ENCODE data around the gene HIVEP3. TPM values are rescaled to one million over a fixed set of nuclear protein-coding genes. Genes with fewer than 3 reads are reported as not detected.

Gene HIVEP3
- polyA plus RNA-seq, 1 donor (not counting 4 experiments of a cell fraction or from before 2014, with no cell fraction given), result 1.1 TPM

GRCh38 chr1:41480204-41481108 is 438.3 kb downstream of the HIVEP3 start:
- no peak for TF ChIP-seq EZH2 (IDR thresholded peaks at IDR 0.05; ENCODE audit: low read length)
- no peak for TF ChIP-seq CTCF (optimal IDR thresholded peaks at IDR 0.05 in 1 of 3, IDR thresholded peaks at IDR 0.05 in 1 of 3, conservative IDR thresholded peaks at IDR 0.05 in 1 of 3; ENCODE audit: extremely low read depth in 1 of 3, insufficient read depth in 2 of 3, low read length in 3 of 3)
- Histone ChIP-seq H3K79me2 (ENCODE audit: control insufficient read depth, insufficient read depth, low read length) (no peaks in the 10 kb centered on the region), H3K27ac (ENCODE audit: control insufficient read depth, insufficient read depth, low read length) (no peak overlapping the region)

DNA sequence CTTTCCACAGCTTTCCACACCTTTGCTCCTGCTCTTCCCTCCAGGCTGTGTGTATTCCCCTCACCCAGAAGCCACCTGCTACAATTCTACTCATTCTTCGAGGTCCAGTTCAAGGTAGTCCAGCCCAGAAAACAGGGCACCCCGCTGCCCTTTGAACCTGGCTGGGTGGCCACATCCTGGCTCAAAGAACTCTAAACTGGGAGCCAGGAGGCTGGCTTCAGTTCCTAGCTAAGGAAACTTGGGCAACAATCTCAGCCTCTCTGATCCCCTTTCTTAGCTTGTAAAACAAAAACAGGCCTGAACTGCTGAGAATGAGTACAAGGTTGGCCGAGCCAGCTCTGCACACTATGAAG is 438.9 kb downstream of the HIVEP3 start:
- H3K9ac ChIP-seq (ENCODE audit: control insufficient read depth, extremely low read depth, insufficient read depth, low read length), result no peak overlapping the region
- H3K79me2 ChIP-seq (ENCODE audit: control insufficient read depth, insufficient read depth, low read length), result no peaks in the 10 kb centered on the region
- DNase-seq (ENCODE audit: low read depth, low spot score) (no peak), FAIRE-seq (no peak)
- no peaks in the 10 kb centered on the region for H3K9me1 ChIP-seq (ENCODE audit: control insufficient read depth, extremely low read depth, insufficient read depth, low read length)
- no peaks in the 10 kb centered on the region for H3K36me3 ChIP-seq (ENCODE audit: control insufficient read depth in 2 of 2, extremely low read depth in 1 of 2, insufficient read depth in 2 of 2, low read length in 2 of 2)
- H3K4me1 ChIP-seq (ENCODE audit: control insufficient read depth, extremely low read depth, insufficient read depth, low read length), result peaks cover 40% of the 10 kb centered on the region
- H3K4me2 ChIP-seq (ENCODE audit: control insufficient read depth, extremely low read depth, insufficient read depth, low read depth, low read length), result no peak overlapping the region
- H2AFZ ChIP-seq (ENCODE audit: control insufficient read depth, low read length), result no peak overlapping the region
- H4K20me1 ChIP-seq (ENCODE audit: control insufficient read depth, extremely low read depth, insufficient read depth, low read length), result no peaks in the 10 kb centered on the region
- dilution Hi-C loops (cut with MboI; ENCODE audit: extremely low pct_ligation_motif_present, low sequenced_read_pairs), result no loop called here
- H3K27me3 ChIP-seq (ENCODE audit: control insufficient read depth, extremely low read depth, insufficient read depth, low read length), result no peaks in the 10 kb centered on the region
- no peak for TF ChIP-seq CTCF (optimal IDR thresholded peaks at IDR 0.05 in 1 of 3, IDR thresholded peaks at IDR 0.05 in 1 of 3, conservative IDR thresholded peaks at IDR 0.05 in 1 of 3; ENCODE audit: extremely low read depth in 1 of 3, insufficient read depth in 2 of 3, low read length in 3 of 3)
- no peak for TF ChIP-seq EZH2 (IDR thresholded peaks at IDR 0.05; ENCODE audit: low read length)
- no peaks in the 10 kb centered on the region for H3K9me3 ChIP-seq (ENCODE audit: control insufficient read depth, low read depth, low read length)
- no peak overlapping the region for H3K4me3 ChIP-seq (ENCODE audit: control insufficient read depth in 2 of 3, extremely low read depth in 1 of 3, insufficient read depth in 2 of 3, low read depth in 1 of 3, low read length in 3 of 3)
- H3K27ac ChIP-seq (ENCODE audit: control insufficient read depth, insufficient read depth, low read length), result no peak overlapping the region

More at GRCh38 chr1:41480204-41481108, 438.3 kb downstream of the HIVEP3 start:
- Histone ChIP-seq H3K9ac (ENCODE audit: control insufficient read depth, extremely low read depth, insufficient read depth, low read length) (no peak overlapping the region), H2AFZ (ENCODE audit: control insufficient read depth, low read length) (no peak overlapping the region), H3K27me3 (ENCODE audit: control insufficient read depth, extremely low read depth, insufficient read depth, low read length) (no peaks in the 10 kb centered on the region), H3K4me3 (ENCODE audit: control insufficient read depth in 2 of 3, extremely low read depth in 1 of 3, insufficient read depth in 2 of 3, low read depth in 1 of 3, low read length in 3 of 3) (no peak overlapping the region), H3K4me2 (ENCODE audit: control insufficient read depth, extremely low read depth, insufficient read depth, low read depth, low read length) (no peak overlapping the region), H3K9me3 (ENCODE audit: control insufficient read depth, low read depth, low read length) (no peaks in the 10 kb centered on the region), H3K36me3 (ENCODE audit: control insufficient read depth in 2 of 2, extremely low read depth in 1 of 2, insufficient read depth in 2 of 2, low read length in 2 of 2) (no peaks in the 10 kb centered on the region), H3K9me1 (ENCODE audit: control insufficient read depth, extremely low read depth, insufficient read depth, low read length) (no peaks in the 10 kb centered on the region), H3K4me1 (ENCODE audit: control insufficient read depth, extremely low read depth, insufficient read depth, low read length) (peaks cover 40% of the 10 kb centered on the region), H4K20me1 (ENCODE audit: control insufficient read depth, extremely low read depth, insufficient read depth, low read length) (no peaks in the 10 kb centered on the region)
- FAIRE-seq (no peak), DNase-seq (ENCODE audit: low read depth, low spot score) (no peak)
- dilution Hi-C loops (cut with MboI; ENCODE audit: extremely low pct_ligation_motif_present, low sequenced_read_pairs), result no loop called here

Measured in keratinocyte (primary cell).